GM21529 (cell line): Measurements from ENCODE around the gene SPRYD7.
"Not testable (repeated sequence)": the region's sequence is repeated elsewhere in the genome, so short reads cannot be mapped to it uniquely, and the experiment has no call there.

ENCODE experiments used
- ATAC-seq: cut with Tn5 transposase; IDR thresholded peaks from one replicate; pipeline ENCODE4 v1.9.1; 2021; ENCODE audit not compliant: unreplicated experiment

The SPRYD7 gene

GRCh38 chr13:49933511-49933910 lies 2.6 kb downstream of the SPRYD7 start:
- ATAC-seq: no peak

- ATAC-seq: no peak
These were observed 3.3 kb downstream of the SPRYD7 start for GRCh38 chr13:49932868-49933267.

GRCh38 chr13:49932066-49932465 lies 4.1 kb downstream of the SPRYD7 start:
- ATAC-seq: no peak

DNA sequence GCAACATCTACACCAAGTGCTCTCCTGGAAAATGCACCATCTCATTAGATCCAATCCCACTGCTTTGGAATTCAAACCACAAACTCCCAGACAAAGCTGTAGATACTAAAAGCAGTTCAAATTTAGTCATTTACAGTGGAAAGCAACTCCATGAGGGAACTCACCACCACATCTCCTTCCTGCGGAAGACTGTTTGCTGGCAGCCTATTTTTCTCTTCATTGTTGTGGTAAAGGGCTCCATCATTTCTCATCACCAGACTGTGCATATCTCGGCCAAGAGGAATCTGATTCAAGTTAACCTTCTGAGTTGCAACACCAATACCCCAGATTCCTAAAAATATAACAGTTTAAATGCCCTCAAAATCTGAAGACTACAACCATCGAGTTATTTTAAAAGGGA lies 8.4 kb downstream of the SPRYD7 start:
- ATAC-seq: no peak

GRCh38 chr13:49925881-49926418 lies 10.2 kb downstream of the SPRYD7 start:
- no peak for ATAC-seq

- ATAC-seq: no peak
These were observed 13.8 kb downstream of the SPRYD7 start for GRCh38 chr13:49922301-49922700.

GRCh38 chr13:49920969-49921368 lies 15.2 kb downstream of the SPRYD7 start:
- ATAC-seq: not testable (repeated sequence)

DNA sequence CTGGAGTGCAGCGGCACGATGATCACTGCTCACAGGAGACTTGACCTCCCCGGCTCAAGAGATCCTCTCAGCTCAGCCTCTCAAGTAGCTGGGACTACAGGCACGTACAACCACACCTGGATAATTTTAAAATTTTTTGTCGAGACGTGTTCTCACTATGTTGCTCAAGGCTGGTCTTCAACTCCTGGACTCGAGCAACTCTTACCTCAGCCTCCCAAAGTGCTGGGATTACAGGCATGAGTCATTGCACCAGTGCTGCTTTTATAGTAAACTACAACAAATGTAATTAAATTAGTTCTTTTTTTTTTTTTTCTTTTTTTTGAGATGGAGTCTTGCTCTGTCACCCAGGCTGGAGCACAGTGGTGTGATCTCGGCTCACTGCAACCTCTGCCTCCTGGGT lies 18.0 kb downstream of the SPRYD7 start:
- ATAC-seq: not testable (repeated sequence)

DNA sequence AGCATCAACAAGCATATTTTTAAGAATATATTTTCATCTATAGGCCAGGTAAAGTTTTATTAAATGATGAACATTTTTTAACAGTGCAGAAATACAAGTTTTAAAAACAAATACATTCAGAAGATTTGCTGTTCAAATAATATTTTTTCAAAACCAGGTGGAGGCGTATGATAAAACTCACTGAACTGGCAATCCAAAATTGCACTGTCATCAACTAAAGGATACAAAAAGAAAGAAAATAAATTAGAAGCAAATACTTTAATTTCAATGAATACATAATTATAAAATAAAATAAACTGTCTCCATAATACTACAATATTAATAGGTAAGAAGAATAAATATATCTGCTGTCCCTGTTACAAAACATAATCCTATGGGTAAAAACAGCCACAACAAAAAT lies 21.2 kb downstream of the SPRYD7 start:
- ATAC-seq: no peak

GRCh38 chr13:49908637-49909036 lies 27.5 kb downstream of the SPRYD7 start:
- ATAC-seq: no peak

DNA sequence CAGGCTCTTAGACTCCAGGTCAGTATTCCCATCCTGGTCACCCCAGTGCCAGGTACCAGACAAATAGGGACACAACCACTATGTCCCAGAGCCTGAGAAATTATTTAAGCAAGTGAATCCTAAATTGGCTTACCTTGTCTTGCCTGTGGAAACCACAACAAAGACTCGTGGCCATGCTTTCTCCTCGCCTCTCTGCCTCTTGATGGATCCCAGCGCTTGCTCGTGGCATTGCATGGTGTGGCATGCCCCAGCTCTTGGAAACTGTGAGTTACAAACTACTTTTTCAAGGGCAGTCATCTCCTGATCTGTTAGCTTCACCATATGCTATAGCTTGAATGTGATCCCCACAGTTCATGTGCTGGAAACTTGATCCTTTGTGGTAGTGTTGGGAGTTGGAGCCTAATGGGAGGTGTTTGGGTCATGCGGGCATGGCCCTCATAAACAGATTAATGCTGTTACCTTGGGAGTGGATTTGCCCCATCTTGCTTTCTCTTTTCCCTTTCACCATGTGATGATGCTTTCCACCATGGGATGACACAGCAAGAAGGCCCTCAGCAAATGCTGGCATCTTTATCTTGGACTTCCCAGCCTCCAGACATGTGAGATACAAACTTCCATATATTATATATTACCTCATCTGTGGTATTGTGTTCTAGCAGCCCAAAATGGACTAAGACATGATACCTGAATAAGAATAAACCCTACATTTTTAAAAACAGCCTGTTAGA lies 31.2 kb downstream of the SPRYD7 start:
- ATAC-seq: no peak

GRCh38 chr13:49898792-49899191 lies 37.3 kb downstream of the SPRYD7 start:
- ATAC-seq: no peak

GRCh38 chr13:49897713-49898112 lies 38.4 kb downstream of the SPRYD7 start:
- no peak for ATAC-seq

DNA sequence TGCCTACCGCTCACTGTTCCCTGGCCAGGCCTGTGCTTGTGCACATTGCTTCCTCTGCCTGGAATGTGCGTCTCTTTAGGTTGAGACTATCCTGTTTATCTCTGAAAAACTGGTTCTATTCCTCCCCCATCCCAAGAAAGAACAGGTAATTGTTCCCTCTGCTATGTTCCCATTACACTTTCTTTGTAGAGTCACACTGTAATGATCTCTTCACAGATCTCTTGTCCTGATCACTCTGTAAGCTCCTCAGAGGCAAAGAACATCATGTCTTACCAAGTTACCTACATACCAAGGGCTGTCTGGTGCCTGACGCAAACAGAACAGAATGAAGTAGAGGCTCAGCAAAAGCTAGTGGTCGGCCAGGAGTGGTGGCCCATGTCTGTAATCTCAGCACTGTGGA lies 40.3 kb downstream of the SPRYD7 start:
- ATAC-seq: no peak

- no peak for ATAC-seq
These were observed 42.5 kb downstream of the SPRYD7 start for GRCh38 chr13:49893591-49893990.

DNA sequence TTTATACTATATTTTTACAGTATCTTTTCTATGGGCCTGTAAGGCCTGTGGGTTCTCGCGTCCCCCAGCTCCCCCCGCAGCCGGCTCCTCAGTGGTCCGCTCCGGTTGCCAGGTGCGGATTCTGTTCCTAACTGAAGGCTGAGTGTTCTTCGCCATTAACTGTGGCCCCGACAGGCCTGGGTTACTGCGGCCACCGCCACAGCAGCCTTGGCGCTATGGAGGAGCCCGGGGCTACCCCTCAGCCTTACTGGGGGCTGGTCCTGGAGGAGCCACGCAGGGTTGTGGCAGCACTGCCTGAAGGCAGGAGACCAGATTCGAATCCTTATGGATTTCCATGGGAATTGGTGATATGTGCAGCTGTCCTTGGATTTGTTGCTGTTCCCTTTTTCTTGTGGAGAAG lies 45.8 kb downstream of the SPRYD7 start:
- no peak for ATAC-seq

DNA sequence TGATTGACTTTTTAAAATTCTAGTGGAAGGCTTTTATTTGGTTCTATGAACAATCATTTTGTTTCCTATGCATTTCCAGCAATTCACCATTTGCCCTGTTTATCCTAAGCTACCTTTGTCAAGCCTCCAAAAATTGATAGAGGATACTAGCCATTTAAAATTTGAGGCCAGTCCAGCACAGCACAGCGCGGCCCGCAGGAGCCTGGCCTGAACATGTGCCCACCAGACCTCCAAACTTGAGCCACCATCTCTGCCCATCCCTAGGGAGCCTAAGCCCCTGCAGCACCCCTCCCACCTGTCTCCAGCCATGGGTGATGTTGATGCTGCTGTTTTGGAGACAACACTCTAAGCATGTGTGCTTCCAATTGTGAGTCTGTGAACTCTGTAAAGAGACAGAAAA lies 57.5 kb downstream of the SPRYD7 start:
- ATAC-seq: no peak

DNA sequence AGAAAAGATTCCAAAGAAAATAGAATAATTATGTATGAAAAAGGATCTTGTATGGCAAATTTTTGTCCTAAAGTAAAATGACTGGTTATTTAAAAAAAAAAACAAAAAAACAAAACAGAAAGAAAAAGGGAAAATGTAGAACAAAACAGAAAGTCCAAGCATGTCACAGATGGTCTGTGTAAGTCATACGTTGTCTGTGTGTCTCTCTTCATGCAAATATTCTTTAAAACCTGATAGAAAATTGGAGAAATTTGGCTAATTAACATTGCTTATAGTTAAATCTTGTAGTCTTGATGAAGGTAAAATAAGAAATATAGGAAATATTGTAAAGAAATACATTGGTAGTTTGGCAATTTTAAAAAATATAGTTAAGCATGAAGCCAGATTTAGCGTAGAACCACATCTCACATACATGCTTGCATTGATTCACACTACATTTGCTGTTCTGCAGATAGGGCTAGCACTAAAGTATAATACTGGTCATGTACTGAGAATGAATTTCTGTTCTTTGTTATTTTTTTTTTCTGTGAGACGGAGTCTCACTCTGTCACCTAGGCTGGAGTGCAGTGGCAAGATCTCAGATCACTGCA lies 58.4 kb downstream of the SPRYD7 start:
- ATAC-seq: no peak

DNA sequence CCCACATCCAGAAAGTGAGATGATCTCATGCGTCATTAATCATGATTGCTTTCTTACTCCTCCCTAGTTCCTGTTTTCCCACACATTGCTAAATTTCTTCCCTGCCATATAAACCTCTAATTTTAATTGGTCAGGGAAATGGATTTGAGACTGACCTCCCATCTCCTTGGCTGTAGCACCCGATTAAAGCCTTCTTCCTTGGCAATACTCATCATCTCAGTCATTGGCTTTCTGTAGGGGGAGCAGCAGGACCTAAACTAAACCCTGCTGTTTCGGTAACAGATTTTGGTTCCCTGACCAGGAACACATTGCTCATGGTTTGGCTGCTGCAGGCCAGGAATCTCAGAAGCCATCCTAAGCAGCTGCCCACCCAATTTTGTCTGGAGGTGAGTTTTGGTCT lies 61.7 kb downstream of the SPRYD7 start:
- no peak for ATAC-seq

- no peak for ATAC-seq
These were observed 66.6 kb downstream of the SPRYD7 start for GRCh38 chr13:49869519-49869918.

DNA sequence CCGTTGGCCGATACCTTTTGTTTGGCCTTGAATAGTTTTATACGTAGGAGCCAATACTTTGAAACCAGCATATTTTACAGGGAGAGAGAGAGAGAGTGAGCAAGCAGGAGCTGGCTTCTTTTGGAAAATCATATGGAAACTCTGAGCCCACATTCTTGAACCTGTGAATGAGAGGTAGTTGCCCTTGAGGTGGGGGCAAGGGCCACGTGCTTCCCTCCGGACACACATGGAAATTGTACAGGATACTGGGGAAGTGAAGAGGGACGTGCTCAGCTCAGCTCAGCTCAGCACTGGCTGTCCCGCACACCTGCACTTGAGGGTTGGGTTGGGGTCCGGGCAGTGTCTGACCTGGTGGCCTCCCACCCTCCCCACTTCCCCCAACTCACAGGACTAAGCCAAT lies 68.3 kb downstream of the SPRYD7 start:
- ATAC-seq: no peak

DNA sequence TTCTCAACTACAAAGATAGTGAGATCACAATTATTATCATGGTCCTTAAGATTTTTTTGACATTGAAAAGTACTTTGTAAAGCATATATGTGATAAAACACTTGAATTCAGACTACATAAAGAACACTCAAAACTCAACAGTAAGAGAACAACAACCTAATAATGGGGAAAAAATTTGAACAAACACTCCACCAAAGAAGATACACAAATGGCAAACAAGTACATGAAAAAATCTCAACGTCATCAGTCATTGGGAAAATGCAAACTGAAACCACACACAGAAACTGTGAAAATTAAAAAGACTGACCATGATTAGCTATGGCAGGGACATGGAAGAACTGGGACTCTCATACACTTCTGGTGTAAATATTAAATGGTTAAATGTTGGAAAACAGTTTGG lies 70.9 kb downstream of the SPRYD7 start:
- ATAC-seq: no peak

DNA sequence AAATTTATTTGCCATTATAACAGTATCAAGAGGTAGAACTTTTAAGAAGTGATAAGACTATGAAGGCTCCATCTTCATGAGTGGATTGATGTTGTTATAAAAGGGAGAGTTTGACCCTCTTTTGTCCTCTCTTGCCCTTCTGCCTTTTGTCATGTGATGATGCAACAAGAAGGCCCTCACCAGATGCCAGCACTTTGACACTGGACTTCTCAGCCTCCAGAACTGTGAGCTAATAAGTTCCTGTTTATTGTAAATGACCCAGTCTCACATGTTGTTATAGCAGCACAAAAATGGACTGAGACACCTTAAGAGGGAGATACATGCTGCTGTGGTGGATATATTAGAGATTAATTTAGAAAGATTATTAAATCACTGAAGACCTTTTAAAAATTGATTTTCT lies 71.6 kb downstream of the SPRYD7 start:
- no peak for ATAC-seq
